GM18505 (cell line): ENCODE results near the gene SPRY2.

ENCODE experiments used
- ATAC-seq: cut with Tn5 transposase; IDR thresholded peaks from one replicate; pipeline ENCODE4 v1.9.1; 2021; ENCODE audit not compliant: unreplicated experiment
- POLR2A ChIP-seq: IDR thresholded peaks from 4 replicates; pipeline ENCODE4 v1.6.1; 2011; ENCODE audit warnings: borderline replicate concordance; ENCODE audit not compliant: insufficient read depth, insufficient read length; ENCODE audit errors: extremely low read depth

SPRY2 gene

DNA sequence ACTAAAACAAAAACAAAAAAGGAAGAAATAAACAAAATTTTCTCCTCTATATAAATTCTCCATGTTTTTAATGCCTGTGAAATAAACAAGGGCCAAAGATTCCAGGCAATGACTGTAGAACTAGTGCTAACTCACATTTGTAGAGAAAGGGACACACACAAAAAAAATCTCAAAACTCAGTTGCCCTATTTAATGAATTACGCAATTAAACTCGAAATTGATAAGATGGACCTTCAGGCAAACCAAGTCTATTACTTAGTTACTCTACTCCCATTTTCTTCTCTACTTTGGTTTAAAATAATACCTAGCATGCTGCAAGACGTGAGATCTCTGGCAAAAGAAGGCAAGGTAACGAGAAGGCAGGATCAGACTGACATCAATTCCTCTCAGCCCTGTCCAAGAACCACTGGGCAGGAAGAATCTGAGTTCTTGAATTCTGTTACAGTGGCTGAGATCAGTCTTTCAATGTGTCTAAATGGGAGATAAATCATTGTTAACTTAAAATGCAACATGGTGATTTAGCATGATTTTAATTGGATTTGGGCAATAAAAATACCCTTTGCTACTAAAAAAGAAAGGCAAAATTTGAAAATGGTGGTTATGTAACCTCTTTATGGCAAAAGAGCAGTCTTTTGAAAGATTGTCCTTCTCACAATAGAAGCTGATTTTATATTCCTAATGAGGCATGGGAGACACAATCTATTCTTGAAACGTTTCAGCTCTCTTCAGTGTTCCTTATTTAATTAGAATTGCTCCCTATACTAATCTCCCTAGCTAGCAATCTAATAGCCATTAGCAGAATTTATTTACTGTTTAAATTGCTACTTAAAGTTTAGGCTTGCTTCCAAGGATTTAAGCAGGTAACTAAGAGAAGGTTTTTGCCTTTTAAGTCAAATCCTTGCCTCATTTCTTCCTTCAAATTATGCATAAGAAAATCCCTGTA lies 25.9 kb downstream of the SPRY2 start:
- no peak for TF ChIP-seq POLR2A
- ATAC-seq: no peak

DNA sequence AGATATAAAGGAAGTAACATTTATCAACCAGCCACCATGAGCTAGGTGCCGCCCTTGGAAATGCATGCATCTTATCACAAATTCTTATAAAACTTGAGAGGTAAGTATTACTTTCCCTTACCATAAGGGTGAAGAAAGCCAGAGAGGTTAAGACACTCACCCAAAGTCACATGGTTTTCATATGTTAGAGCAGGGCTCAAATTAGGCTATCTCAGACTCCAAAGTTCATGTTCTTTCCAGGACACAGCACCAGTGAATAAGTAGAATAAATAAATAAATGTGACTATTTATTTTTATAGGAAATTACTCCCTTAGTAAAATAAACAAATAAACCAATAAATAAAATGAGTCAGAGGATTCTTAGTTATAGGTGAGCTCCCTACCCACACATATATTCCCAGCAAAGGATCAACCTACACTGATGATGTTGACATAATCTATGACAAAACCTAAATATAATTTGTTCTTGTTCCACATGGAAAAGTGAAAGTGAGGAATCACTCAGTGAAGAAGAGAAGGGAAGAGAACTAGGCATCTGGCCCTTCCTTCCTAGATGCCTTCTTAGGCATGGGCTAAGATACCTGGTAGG lies 27.2 kb downstream of the SPRY2 start:
- ATAC-seq: no peak

DNA sequence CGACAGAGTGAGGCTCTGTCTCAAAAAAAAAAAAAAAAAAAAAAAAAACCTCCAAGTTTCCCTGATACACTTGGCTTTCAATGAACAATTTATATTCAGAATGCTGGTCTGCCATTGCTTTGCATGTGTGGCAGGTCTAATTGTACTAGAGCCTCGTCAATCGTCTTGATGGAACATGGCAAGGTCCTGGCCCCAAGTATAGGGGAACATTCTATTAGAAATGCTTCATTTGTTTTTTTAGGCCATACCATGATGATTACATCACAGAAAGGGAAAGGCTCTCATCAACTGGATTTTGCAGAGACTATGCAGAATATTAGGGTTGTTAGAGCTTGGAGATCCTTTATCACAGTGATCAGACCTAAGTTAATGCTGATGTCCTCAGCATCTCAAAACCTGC lies 28.0 kb downstream of the SPRY2 start:
- no peak for ATAC-seq
- no peak for TF ChIP-seq POLR2A

More for the DNA sequence above, 27.2 kb downstream of the SPRY2 start:
- no peak for TF ChIP-seq POLR2A

DNA sequence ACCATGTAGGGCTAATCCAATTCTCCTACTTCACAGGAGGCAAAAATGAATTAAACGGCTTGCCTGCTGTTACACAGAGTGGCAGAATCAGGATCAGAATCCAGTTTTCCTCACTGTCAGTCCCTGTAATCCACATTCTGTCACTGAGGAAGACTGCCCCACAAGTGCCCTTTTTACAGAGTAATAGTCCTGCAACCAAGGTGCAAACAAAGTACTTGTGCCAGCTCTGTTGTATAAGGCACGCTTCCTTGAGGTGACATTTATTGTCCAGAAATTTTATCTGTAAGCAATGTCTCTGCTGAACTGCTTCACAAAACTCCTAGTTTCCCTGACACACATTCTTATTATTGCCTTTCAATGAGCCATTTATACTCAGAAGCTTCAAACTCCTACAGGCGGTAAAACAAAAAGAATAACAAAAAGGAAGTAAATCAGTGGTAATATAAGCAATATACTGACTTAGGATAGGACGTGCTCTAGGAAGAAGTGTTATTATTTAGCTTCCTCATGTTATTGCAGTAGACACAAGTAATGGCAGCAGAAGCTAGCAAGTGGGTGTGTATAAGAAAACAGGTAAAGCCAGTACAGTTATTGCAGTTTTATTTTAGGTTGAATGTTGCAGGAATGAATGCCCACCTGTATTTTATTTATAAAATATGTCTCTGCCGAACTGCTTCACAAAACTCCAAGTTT lies 28.8 kb downstream of the SPRY2 start:
- no peak for TF ChIP-seq POLR2A
- ATAC-seq: no peak

DNA sequence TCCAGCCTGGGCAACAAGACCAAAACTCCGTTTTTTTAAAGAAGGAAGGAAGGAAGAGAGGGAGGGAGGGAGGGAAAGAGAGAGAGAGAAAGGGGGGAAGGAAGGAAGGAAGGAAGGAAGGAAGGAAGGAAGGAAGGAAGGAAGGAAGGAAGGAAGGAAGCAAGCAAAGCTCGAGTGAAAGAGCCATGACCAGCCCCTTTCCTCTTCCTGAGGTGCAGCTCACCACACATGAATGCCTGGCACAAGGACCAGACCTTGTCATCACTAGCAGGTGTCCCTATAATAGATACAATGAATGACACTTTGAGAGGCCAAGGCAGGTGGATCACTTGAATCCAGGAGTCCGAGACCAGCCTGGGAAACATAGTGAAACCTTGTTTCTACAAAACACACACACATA lies 31.0 kb downstream of the SPRY2 start:
- no peak for ATAC-seq
- no peak for TF ChIP-seq POLR2A

DNA sequence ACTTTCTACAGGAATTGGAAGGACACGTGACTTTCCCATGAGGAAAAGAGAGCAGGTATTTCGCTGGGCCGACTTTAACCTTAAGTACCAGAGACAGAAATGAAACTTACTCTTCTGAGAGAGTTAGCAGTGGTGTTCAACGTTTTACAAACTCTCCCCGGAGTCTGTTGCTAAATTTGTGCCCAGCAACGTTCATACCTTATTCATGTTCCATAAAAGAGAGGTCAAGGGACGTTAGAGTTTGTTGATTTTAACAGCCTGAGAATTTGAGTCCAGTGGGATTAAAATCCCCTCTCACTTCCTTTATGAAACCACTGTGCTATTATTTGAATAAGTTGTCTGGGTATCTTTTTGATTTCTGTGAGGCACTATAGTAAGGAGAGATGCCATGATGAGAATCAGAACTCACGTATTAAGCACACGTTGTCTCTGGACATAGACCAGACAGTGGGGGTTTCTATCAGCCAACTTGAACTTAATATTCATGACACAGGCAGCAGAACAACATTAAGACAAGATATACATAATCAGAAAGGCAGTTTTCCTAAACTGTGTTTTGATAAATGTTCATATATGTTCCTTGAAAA lies 33.4 kb downstream of the SPRY2 start:
- ATAC-seq: no peak
- TF ChIP-seq POLR2A: no peak

DNA sequence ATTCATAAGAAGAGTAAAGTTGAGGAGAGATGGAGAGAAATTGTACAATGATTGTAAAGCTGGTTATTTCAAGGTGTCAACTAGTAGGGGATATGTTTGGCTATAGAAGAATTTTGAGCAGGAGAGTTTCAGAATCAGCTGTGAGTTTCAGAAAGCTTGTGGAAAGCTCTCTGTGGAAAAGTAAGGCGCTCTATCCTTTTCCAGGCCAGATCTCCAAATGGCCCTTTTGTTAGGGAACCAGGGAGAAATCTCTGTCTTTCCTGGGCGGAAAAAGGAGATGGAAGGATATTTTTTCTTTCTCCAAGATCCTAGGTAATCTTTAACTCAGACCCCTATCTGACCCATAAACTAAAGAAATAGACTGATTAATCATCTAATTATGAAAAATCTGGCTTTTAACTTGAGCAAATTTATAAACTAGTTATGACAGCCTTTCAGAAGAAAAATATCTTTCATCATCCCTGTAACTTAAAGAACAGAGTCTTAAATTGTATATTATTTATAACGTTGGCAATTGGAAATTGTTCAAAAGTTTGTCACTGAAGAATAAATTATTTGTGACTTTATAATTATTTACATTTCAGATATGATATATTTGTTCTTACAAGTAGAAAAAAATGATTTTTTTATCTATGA lies 34.5 kb downstream of the SPRY2 start:
- no peak for ATAC-seq
- TF ChIP-seq POLR2A: no peak

DNA sequence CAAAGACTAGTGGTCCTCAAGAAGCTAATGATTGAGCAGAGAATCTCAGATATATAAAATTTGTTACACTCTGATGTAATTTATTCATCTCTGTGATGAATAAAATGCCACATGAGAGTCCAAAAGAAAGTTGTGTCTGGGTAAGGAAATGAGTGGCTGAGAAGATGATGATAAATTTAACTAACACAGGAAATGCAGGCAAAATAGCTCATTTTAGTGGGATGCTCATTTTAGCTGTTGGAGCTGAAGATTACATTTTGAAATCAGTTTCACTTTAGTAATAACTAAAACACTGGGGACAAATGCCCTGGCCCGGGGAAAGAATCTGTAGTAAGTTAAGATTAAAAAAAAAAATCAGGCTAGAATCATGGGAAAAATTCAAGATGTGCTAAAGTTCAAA lies 35.2 kb downstream of the SPRY2 start:
- no peak for TF ChIP-seq POLR2A
- no peak for ATAC-seq

DNA sequence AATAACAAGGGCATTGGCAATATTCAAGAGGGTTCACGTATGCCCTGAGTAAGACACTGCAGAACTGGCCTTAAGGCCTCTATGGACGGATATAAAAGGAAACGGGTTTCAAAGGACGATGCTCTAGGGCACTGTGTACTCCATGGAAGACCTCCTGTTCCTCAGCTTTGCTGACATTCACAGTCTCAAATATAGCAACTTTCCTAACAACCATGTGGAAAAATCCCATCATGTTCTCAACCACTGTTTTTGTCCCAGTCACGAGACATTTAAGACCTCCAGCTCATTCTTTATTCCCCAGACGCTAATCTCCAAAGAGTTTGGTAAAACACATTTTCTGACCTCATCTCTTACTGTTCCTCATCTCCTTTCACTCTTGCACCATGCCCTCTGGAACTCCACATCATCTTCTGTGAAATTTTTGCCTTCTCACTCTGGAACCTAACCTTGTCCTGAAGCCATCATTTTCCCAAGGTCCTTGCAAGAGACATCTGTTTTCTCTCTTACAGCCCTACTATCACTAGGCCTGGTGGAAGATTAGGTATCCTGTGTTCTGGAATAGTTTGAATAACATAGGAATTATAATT lies 37.6 kb downstream of the SPRY2 start:
- no peak for ATAC-seq
- TF ChIP-seq POLR2A: no peak

DNA sequence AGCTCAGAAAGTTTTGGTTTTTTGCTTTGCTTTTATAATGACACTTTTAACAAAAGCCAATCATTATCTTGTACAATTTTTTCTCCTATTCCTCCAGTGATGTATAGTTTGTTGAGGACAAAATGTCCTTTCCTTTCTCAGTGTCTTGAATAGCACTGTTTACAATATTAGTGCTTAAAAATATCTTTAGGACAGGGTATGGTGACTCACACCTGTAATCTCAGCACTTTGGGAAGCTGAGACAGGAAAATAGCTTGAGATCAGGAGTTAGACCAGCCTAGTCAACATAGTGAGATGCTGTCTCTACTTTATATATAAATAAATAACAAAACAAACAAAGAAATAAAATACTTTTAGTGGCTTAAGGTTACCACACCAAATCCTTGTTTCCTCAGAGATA lies 41.9 kb downstream of the SPRY2 start:
- ATAC-seq: no peak
- TF ChIP-seq POLR2A: no peak

DNA sequence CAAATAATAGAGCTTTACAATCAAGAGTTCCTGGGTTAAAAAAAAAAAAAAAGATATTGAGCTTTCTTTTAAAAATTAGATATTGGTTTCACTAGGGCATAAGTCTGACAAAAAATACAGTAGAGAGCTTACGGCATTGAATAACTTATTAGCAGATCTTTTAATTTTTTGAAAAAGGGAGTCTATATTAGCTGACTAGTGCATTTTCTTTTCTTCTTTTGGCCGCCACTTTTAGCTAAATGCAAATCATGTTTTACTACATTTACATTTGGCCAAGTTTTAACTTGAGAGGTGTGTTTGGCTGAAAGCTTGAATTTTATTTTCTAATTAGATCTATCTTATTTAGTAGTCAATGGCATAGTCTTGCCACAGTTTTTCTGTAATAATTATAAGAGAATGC lies 43.4 kb downstream of the SPRY2 start:
- no peak for ATAC-seq
- TF ChIP-seq POLR2A: no peak

DNA sequence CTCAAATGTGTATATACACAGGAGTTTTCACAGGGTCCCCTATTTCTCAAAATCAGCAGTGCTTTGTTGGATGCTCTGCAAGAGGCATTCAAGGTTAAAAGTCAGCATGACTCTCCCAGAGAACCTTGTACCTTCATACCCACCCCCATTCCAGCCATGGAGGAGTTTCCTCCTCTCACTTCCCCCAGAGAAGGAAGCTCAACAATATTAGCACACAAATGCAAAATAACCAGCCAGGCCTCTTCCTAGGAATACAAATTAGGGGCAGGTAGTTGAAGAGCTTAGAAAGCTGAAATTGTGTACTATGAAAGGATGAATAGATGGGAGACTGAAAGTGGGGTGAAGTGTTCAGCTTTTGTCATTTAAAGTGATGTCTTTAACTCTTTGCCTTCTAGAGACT lies 43.8 kb downstream of the SPRY2 start:
- ATAC-seq: no peak

More for the DNA sequence above, 43.8 kb downstream of the SPRY2 start:
- TF ChIP-seq POLR2A: no peak
